Endothelial cell of hepatic sinusoid (primary cell): ENCODE results near the gene NR2F1-AS1.

Experiments
- in situ Hi-C: cut with HindIII; loops from 2 replicates; pipeline ENCODE4 v1.10.0; 2017; ENCODE audit warnings: low sequenced_read_pairs

NR2F1-AS1 gene

GRCh38 chr5:93603793-93604643 lies 23.0 kb upstream of the NR2F1-AS1 start:
- in situ Hi-C loops: loop anchor here (5.0 to 25.0 kb wide), 3 partner anchors 73 to 692 kb away; no protein-coding TSS in a partner anchor

- in situ Hi-C loops: loop anchor here (5.0 to 25.0 kb wide), 3 partner anchors 74 to 691 kb away; no protein-coding TSS in a partner anchor
Observed at GRCh38 chr5:93603078-93603792, 22.2 kb upstream of the NR2F1-AS1 start.

DNA sequence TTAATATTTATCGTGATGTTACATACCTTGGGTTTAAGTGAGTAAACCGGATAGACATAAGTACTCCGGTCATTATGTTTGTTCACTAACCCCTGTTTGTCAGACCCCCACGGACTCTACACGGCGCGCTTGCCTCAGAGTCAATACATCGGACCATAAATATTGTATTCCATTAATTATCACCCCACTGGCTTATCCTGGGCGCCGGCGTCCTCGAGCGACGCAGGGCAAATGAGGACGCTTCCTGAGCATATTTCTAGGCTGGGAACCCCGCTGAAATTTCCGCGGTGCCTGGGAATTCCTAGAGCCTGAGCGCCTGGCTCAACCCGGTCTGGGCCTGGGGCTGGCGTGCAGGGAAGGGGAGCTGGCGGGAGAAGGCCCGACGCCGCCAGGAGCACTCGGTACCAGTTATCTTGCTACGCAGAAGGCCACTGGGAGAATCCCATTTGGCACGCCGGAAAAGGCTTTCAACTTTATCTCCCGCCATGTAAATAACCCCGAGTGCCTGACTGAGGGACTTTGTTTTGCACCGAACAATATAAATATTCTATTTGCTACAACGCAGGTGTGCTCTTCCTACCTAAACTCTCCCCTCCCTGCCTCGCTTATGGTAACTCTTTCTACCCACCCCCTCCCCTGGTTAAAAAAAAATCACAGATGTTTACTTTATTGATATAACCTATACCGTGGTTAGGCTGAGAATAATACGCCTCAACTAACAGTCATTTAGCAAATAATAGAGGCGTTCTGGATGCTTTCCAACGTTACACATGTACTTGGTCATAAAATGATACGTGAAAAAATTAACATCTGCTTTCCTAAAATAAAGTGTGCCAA lies 21.4 kb upstream of the NR2F1-AS1 start:
- in situ Hi-C loops: loop anchor here (5.0 to 25.0 kb wide), 3 partner anchors 75 to 690 kb away; no protein-coding TSS in a partner anchor

GRCh38 chr5:93601802-93602155 lies 20.8 kb upstream of the NR2F1-AS1 start:
- in situ Hi-C loops: loop anchor here (5.0 to 25.0 kb wide), 3 partner anchors 76 to 689 kb away; no protein-coding TSS in a partner anchor

DNA sequence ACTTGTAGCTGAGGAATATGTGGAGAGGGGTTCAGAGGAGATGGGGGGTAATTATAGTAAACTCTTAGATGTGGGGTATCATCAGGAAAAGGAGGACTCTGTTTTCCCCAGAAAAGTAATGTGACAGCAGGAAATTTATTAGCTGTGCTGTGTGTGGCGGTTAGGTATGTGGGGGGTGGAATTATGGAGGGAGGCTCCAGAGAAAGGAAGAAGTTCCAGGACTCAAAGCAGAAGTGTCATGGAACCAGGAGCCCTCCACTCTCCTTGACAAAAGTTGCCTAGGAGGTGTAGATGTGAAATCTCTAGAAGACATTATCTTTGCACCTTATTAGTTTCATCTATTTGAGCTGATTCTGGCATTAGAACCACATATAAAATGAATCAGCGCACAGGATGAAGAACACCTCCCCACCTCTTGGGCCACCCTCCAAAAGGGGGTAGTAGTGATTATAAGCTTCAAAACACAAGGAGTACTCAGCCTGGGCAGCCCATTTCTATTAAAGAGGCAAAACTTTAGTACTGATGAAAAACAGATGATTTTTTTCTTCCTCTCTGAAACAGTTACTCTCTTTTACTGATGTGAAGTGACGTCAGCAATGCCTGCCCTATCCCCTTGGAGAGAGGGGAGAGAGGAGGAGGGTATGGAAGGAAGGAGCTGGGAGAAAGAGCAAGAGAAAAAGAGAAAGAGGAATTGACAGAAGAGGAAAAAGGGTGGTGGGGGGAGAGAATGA lies 20.2 kb upstream of the NR2F1-AS1 start:
- in situ Hi-C loops: loop anchor here (5.0 to 25.0 kb wide), 3 partner anchors 76 to 689 kb away; no protein-coding TSS in a partner anchor

DNA sequence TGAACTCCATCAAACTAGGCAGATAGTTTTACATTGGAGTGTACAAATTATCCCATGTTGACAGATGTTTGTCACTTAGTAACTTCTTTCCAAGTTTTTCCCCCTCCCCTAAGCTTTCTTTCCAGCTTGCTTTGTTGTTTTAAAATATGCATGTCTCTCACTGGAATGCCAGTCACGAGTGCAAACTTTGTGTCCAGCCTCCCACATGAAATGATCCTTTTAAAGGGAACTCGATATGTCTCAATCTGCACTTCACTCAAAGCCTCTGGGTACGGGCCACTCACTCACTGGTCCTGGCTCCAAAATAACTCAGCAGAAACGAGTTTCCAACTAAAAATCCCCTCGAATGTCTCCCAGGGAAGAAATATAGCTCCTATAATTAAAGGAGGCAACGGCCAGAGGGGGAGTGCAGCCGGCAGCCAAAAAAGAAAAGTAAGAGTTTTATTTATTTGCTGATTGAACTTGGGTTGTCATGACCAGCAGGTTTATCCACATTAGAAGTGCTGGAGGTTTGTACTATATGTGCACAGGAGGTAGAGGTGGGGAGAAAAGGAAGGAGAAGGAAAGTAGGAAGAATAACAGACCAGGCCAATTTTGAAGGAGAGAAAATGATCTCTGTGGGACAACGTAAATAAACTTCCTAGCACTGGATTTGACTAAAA lies 19.5 kb upstream of the NR2F1-AS1 start:
- in situ Hi-C loops: loop anchor here (5.0 to 25.0 kb wide), 3 partner anchors 77 to 688 kb away; no protein-coding TSS in a partner anchor

DNA sequence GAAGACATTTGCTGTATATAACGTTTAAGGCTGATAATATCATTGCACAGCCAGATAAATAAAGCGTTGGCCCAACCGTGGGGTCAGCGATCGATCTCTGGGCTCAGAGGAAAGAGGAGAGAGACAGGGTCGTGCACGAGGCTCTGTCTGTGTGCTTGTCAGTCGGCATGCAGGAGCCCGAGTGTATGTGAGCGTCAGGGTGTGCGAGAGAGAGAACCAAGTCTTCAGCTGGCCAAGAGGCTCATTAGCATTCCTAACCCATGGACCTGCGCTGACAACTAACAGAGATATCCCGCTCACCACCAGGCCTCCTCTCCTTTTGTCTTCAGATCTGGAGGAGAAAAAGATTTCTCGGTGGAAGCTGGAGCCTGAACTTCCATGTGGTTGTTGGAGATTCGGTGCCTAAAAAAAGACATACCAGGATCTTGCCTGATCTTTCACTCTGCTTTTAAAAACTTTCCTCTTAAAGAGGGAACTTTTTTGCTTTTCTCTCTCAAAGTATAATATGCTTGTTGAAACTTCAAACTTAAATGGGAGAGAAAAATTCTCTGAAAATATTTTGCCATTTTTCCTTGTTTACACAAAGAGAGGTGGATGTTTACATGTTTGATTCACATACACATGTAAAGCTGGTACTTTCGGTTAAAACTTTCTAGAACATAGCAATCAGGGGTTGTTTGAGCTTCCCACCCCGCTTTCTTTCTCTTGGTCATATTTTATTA lies 18.5 kb upstream of the NR2F1-AS1 start:
- in situ Hi-C loops: loop anchor here (5.0 to 25.0 kb wide), 3 partner anchors 78 to 687 kb away; no protein-coding TSS in a partner anchor

GRCh38 chr5:93599001-93599379 lies 18.0 kb upstream of the NR2F1-AS1 start:
- in situ Hi-C loops: no loop called here

DNA sequence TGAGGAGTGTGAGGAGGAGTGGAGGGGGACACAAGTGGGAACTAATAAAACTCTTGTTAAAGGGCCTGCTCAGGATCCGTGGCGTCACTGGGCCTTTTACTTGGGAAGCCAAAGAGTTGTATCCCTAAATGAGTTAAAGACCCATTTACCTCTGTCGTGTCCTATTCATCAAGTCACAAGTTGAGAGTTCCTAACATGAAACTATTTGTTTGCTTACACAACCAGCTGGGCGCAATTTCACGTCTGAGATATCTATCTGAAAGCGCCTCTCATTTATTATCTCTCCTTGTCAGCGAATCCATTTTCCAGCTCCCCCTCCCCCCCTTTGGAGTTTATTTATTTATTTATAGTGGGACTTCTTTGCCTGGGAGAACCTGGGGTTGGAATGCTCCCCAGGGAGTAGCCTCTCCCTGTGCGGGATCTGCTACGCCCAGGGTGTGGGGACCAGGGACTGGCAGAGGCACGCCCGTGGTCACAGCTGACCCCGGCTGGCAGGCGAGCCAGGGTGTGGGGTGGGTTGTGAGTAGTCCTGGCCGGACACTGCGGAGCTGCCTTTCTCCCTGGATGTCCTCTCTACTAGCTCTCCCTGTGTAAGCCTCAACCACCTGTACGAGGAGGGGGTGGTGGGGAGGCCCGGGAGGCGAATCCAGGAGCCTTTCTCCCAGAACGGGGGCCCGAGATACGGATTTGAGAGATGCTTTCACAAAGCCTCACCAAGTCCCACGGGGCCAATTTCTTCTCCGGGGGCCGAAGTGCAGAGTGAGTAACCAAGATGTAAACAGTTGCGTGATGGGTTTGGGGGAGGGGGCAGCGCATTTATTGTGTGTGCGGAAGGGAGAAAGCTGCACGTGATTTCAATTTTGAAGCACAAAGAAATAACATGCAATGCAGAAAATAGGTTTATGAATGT lies 17.3 kb upstream of the NR2F1-AS1 start:
- in situ Hi-C loops: no loop called here

GRCh38 chr5:93596676-93597490 lies 15.9 kb upstream of the NR2F1-AS1 start:
- in situ Hi-C loops: no loop called here

DNA sequence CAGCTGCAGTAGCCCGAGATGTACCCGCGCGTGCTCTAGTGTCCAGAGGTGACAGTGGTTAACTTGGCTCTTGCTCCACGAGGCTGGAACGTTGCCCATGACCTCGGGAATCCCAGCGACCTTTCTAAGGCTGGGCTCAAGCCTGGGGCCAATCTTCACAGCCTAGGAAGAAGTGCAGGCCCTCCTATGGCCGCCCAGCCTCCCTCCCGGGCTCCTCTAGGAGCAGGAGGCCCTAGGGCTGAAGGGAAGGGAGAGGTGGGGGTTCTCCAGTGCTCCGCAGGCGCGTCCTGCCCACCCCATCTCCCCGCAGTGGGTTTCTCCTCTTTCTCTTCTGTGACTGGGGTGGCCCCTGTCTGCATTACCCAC lies 15.3 kb upstream of the NR2F1-AS1 start:
- in situ Hi-C loops: no loop called here

GRCh38 chr5:93595420-93596147 lies 14.6 kb upstream of the NR2F1-AS1 start:
- in situ Hi-C loops: no loop called here

GRCh38 chr5:93594591-93595419 lies 13.8 kb upstream of the NR2F1-AS1 start:
- in situ Hi-C loops: no loop called here

DNA sequence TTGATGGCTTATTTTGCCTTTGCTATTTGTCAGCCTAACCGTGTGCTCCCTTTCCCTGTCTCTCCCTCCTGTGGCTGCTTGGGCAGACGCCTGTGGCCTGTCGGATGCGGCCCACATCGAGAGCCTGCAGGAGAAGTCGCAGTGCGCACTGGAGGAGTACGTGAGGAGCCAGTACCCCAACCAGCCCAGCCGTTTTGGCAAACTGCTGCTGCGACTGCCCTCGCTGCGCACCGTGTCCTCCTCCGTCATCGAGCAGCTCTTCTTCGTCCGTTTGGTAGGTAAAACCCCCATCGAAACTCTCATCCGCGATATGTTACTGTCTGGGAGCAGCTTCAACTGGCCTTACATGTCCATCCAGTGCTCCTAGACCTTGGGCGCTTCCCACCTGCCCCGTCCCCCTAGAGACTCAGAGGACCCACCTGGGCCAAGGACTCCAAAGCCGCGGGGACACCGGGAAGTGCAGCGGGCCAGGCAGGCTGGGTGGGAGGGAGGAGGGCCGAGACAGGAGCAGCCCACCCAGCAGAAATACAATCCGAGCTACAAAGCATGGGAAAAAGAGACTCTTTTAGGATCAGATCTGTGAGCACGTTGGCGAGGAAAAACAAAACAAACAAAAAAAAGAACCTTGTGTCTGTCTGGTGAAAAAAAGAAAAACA lies 12.6 kb upstream of the NR2F1-AS1 start:
- in situ Hi-C loops: no loop called here

DNA sequence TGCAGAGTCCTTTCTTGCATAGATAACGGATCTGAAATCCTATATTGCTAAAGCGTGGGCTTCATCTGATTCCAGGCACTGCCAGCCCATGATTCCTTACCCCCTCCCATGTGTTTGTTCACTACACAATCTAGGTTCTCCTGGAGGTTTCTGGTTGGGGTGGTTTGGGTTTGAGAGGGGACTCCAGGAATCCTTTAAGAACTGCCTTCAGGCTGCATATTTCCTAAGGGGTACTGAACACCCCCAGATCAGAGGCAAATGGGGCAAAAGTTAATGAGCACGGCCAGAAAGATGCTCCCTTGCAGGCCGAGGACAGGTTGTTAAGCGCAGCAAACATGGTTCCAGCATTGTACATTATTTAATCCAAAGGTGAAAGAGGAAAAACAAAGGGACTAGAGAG lies 11.9 kb upstream of the NR2F1-AS1 start:
- in situ Hi-C loops: no loop called here
